CMK (cell line): Measurements from ENCODE around the gene PPIG.
"Not testable (repeated sequence)": the region's sequence is repeated elsewhere in the genome, so short reads cannot be mapped to it uniquely, and the experiment has no call there.

Source experiments
- DNase-seq: peaks from one replicate; pipeline ENCODE4 v3.0.0-alpha.2; 2010; ENCODE audit warnings: low read depth

Gene PPIG

DNA sequence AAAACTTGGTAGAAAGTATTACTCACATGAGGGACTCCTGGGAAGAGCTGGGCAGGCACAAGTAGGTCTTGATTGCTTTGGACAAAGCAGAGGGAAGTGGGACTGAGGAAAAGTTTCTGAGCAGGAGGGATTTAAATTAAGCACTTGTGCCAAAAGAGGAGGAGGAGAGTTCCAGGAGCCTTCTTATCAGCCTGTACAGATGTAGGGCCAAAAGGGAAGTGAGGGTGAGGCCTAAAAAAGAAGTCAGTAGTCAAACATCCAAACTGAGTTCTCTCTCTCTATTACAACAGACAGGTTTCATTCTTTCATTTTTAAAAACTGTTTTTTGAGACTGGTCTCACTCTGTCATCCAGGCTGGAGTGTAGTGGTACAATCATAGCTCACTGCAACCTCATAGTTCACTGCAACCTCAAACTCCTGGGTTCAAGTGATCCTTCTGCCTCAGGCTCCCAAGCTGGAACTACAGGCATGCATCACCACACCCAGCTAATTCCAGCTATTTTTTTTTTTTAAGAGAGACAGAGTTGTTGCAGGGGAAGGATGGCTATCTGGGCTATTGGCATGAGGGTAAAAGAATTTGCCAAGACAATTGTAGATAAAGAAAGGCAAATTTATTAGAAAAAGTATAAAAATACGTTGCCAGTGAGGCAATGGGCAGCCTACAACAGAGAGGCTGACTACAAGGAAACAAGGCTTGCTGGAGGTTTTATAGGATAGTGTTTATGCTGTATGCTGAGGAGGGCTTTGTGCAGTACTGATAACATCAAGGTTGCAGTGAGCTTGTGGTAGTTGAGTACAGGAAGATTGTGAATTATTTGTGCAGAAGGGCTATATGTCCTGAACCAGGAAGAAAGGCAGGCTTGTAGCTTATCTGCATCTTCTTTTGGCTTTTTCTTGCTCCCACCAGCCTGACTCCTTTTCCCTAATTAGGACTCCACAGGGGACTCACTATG lies 81.1 kb downstream of the PPIG start:
- peak; percentile 84 for DNase-seq

DNA sequence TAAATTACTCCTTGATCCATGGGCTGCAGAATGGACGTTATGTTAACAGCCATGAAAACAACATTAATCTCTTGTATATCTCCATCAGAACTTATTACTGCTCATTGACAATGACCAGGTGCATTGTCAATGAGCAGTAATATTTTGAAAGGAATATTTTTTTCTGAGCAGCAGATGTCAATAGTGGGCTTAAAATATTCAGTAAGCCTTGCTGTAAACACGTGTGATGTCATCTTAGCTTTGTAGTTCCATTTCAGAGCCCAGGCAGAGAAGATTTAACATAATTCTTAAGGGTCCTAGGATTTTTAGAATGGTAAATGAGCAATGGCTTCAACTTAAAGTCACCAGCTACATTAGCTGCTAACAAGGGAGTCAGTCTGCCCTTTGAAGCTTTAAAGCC lies 83.4 kb downstream of the PPIG start:
- DNase-seq, result no peak

DNA sequence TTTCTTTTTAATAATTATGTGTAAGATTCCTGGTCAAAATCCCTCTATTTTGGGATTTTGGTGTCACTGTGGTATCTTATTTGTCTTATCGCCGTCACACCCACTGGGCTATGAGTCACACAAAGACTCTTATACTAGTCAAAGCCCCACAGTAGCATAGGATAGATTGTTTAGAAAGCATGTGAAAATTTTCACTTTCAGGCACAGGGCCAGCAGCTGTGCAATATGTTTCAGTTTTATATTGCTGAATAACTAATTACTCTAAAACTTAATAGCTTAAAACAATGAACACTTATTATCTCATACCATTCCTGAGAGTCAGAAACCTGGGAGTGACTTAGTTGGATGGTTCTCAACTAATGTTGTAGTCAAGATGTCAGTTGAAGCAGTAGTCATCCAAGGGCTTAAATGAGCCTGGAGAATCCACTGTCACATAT lies 86.1 kb downstream of the PPIG start:
- no peak for DNase-seq

DNA sequence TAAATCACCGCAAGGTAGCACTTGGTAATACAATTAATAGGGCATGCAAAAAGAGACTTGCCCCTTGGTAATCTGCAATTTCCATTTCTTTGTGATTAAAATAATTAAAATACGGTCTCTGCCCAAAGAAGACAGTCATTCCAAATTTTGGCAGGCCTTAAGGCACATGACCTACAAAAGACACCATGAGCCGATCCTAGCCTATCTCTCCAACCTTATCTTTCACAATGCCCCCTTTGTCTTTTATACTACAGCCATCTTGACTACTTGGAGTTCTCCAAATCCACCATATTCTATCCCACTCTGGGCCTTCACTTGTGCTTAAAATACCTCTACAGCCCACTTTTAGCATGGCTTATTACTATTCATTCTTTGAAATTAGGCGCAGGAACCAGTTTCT lies 86.8 kb downstream of the PPIG start:
- DNase-seq, result no peak

DNA sequence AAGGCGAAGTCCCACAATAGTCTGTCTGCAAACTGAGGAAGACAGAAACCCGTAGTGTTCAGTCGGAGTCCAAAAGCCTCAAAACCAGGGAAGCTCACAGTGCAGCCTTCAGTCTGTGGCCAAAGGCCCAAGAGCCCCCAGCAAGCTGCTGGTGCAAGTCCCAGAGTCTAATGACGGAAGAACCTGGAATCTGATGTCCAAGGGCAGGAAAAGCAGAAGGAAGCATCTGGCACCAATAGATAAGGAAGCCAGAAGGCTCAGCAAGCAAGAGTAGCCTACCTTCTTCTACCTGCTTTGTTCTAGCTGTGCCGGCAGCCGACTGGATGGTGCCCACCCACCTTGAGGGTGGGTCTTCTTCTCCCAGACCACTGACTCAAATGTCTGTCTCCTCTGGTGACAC lies 88.3 kb downstream of the PPIG start:
- DNase-seq, result peak; percentile 68

DNA sequence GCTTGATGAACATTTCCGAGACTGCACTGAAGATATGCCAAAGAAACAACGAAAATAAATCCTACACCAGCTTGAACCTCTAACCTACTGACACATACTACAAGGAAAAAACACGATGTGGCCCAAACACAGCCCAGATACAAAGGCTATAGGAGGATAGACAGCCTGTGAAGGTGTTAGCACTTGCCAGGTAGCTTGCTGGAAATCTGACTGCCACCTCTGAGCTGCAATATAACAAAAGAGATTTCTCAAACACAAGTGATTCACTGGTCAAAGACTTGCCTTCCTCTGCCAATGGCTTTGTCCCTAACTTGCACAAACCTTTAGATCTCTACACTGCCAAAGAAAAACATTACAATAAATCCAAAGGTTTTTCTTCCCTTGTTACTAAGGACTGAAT lies 89.0 kb downstream of the PPIG start:
- no peak for DNase-seq

DNA sequence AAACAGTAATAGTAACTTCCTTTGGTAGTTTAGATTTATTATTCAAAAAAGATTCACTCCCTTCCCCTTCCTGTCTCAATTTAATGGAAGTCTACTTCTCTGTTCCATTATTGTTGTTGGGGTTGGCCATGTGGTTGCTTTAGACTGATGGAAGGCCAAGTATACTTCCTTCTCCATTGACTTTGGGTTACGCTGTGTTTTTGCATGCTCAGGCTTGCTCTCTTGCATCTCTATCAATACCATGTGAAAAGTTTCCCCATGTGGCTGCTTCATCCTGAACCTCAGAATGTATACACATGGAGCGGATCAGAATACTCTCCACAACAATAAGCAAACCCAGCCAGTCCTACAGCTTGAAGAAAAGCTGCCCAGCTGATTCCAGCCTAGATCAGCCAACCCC lies 89.8 kb downstream of the PPIG start:
- no peak for DNase-seq

DNA sequence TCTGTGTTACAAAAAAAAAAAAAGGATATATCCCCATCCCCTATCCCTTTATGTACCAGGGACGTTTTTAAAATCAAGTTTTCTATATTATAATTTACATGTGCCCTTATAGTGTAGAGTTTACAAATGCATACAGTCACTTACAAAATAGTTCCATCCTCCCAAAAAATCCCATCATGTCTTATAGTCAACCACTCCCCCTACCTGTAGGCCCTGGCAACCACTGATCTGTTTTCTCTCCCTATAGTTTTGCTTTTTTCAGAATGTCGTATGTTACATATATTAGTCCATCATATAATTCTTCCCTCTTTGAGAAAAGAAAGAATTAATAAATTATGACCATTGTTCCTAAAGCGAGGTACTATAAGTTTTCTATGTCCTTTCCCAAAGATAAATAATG lies 92.2 kb downstream of the PPIG start:
- no peak for DNase-seq

DNA sequence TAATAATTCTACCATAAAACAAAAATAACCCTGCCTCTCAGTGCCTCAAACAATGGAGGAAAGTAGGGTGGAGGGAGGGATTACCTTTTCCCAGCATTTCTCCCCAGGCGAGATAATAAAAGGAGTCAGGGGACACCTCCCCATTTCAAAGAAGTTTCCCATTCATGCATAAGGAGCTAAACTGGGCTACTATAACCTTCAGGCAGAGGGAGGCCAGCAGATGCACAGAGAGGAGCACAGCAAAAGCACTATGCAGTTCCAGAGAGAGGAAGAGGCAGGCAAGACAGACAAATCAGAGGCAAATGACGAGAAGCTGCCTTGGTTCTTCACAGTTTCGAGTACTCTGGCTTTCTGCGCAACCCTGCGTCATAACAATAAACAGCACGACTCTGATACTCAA lies 92.7 kb downstream of the PPIG start:
- DNase-seq, result no peak

DNA sequence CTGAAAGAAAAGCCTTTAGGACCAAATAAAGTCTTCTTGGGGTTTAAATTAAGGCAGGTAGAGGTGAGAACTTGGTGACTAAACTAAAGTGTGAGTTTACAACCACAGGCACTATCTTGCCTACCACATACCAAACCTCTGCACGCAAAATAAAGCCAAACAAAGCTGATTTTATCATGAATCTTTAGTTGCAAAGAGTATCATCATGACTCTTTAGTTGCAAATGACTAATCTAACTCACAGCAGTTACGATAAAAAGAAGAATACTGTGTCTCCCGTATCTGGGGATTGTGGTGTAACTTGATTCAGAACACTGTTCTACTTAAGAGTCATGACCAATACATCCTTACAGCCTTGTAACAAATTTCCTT lies 98.9 kb downstream of the PPIG start:
- no peak for DNase-seq

DNA sequence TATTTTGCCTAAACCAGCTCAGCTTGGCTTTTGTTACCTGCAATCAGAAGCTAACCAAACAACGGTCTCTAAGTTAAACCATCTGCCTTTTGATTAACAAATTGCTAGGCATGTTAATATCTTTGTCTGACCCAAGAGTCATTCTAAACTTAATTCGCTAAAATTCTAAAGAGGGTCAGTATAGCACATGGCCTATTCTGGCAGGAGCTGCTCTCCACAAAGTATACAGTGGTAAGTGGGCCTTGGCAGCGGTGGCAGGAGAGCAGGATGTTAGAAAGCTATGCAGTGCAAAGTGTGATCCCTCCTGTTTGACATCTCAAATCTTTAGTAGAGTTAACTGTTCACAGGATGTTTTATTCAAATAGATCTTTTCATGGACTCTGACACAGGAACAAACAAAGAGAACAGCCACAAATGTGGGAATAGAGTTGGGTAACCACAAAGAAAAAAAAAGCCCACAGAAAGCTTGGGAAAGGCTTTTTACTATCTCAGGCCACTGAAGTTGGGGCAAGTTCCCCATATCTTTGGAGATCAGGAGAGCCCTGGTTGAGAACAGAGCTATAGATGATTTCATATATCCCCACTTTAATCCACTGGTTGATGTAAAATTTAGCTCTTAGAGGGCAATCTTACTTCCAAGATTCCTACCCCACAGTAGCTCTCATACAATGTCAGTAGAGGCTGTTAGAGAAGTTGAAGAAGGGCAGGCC lies 99.4 kb downstream of the PPIG start:
- DNase-seq, result no peak

DNA sequence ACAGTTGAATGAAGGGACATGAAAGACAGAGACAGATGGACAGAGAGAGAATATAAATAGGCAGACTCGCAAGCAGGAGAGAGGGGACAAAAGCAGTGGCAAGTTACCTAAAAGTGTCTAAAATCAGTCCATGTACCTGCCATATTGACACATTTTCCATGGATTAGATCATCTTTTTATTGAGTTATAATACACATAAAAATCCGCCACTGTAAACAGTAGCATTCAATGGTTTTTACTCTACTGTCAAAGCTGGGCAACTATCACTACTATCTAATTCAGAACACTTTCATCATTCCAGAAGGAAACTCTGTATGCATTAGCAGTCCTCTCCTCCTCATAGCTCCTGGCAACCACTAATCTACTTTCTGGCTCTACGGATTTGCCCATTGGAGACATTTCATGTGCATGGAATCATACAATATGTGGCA lies 100.0 kb downstream of the PPIG start:
- no peak for DNase-seq

DNA sequence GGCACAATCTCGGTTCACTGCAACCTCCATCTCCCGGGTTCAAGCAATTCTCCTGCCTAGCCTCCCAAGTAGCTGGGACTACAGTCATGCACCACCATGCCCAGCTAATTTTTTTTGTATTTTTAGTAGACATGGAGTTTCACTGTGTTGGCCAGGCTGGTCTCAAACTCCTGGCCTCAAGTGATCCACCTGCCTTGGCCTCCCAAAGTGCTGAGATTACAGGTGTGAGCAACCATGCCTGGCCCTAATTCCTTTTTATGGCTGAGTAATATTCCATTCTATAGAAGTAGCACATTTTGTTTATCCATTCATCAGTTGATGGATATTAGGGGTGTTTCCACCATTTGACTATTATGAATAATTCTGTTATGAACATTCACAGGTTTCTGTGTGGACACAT lies 100.6 kb downstream of the PPIG start:
- DNase-seq, result not testable (repeated sequence)

DNA sequence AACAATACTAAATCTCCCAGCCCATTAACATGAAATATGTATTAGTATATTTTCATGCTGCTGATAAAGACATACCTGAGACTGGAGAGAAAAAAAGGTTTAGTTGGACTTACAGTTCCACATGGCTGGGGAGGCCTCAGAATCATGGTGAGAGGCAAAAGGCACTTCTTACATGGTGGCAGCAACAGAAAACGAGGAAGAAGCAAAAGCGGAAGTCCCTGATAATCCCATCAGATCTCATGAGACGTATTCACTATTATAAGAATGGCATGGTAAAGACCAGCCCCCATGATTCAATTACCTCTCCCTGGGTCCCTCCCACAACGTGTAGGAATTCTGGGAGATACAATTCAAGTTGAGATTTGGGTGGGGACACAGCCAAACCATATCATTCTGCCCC lies 102.7 kb downstream of the PPIG start:
- DNase-seq, result not testable (repeated sequence)

DNA sequence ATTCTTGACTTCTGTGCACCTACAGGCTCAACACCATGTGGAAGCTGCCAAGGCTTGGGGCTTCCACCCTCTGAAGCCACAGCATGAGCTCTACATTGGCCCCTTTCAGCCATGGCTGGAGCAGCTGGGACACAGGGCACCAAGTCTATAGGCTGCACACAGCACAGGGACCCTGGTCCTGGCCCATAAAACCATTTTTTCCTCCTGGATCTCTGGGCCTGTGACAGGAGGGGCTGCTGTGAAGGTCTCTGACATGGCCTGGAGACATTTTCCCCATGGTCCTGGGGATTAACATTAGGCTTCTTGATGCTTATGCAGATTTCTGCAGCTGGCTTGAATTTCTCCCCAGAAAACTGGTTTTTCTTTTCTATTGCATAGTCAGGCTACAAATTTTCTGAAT lies 103.8 kb downstream of the PPIG start:
- DNase-seq, result not testable (repeated sequence)

DNA sequence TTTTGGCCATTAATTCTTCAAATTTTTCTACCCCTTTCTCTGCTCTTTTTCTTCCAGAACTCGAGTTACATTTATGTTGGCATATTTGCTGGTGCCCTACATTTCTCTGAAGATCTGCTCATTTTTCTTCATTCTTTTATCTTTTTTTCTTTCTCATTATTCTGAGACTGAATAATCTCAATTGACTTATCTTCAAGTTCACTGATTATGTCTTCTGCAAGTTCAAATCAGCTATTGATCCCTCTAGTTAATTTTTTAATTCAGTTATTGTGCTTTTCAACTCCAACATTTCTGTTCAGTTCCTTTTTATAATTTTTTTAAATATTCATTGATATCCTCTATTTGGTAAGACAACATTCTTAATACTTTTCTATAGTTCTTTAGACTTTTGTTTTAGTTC lies 106.8 kb downstream of the PPIG start:
- DNase-seq, result no peak
